Activated gamma-delta T cell treated with anti-CD3 and anti-CD28 coated beads, Interleukin-2, amount 50 U/mL, for 16 hours (primary cell): ENCODE data around the gene B3GALT6.

Experiments
- DNase-seq: peaks from one replicate; pipeline ENCODE4 v3.0.0-alpha.2; 2020; ENCODE audit warnings: low read depth

B3GALT6 gene

DNA sequence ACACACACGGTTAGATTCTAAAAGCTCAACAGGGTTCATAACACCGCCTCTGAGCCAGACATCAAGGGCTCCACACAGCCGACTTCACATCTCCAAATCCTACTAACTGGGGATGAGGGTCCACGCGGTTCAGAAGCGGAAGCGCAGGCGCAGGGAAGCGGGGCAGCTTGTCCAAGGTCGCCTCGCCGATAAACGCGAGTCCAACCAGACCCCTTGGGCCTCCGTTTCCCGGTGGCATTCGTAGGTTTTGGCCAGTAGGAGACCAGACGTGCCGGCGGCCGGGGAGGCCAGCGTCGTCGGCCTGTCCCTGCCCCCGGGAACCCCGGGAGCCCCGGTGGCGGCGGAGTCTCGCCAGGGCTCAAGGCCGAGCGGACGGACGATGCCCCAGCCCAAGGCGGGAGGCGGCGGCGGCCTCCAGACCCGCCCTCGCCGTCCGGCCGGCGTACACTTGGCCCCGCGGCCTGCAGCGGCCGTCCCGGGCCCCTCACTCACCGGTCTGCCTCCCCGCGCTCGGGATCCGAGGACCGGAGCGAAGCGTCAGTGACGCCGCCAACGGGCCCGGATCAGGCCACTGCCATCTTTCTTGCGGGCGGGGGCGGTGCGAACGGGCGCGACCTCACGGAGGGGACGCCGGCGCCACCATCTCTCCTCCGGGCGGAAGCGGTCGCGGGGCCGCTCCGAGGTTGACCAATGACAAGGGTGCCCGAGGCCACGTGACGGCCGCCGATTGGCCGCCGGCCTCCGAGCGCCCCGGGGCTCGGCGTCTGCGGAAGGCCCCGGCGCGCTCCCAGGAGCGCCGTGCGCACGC is 433 bp upstream of the B3GALT6 start, which contains the start of gene SDF4:
Gene SDF4 (minus strand): TSS at position 602 of the 808 bp plus-strand sequence. CDS start 3,229 bp downstream, outside the sequence.
- peak; percentile 94 for DNase-seq

DNA sequence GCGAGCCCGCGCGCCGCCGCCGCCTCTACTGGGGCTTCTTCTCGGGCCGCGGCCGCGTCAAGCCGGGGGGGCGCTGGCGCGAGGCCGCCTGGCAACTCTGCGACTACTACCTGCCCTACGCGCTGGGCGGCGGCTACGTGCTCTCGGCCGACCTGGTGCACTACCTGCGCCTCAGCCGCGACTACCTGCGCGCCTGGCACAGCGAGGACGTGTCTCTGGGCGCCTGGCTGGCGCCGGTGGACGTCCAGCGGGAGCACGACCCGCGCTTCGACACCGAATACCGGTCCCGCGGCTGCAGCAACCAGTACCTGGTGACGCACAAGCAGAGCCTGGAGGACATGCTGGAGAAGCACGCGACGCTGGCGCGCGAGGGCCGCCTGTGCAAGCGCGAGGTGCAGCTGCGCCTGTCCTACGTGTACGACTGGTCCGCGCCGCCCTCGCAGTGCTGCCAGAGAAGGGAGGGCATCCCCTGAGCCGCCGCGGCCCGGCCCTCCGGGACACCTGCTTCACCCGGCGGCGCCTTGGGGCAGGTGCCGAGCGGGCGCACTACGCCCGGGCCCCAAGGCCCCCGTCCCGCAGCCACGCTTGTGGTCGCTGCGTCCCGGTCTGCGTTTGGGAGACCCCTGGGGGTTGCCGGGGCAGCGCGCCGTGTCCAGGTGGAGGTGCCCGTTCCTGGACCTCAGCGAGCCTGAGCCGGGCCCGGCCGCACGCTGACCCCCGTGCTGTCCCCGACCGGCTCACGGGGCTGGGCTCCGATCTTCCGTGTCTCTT is 944 bp downstream of the B3GALT6 start:
- DNase-seq = no peak

GRCh38 chr1:1233567-1233892 is 1.5 kb downstream of the B3GALT6 start:
- no peak for DNase-seq

DNA sequence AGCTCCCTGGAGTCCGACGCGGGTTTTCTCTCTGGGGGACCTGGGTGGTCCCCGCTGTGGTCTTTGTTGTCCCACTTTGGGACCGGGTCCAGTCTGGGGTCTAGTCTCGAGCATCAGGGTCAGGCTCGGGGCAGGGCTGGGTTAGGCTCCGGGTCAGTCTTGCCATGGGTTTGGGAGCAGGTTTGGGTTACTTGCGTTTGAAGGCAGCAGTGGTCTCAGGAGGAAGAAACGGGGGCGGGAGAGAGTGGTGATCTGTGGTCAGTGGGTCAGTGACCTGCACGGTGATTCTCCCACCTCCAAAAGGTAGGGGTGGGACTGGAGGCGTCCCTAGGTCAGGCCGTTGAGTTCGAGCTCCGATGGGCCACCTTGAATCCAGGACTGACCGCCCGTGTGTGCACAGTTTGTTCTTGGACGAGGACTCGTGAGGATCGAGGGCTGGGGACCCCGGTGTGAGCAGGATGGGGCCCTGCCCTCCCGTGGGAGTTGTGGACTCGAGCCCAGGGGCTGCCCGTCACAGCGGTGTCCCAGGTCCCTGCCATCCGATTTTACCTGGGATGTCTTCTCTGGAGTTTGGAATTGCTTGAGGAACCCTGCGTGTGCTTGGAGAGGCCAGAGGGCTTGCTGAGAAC is 2.3 kb downstream of the B3GALT6 start:
- no peak for DNase-seq

- DNase-seq = no peak
Observed at GRCh38 chr1:1235016-1235744, 3.1 kb downstream of the B3GALT6 start.

GRCh38 chr1:1236176-1236763 is 4.2 kb downstream of the B3GALT6 start:
- DNase-seq = no peak

DNA sequence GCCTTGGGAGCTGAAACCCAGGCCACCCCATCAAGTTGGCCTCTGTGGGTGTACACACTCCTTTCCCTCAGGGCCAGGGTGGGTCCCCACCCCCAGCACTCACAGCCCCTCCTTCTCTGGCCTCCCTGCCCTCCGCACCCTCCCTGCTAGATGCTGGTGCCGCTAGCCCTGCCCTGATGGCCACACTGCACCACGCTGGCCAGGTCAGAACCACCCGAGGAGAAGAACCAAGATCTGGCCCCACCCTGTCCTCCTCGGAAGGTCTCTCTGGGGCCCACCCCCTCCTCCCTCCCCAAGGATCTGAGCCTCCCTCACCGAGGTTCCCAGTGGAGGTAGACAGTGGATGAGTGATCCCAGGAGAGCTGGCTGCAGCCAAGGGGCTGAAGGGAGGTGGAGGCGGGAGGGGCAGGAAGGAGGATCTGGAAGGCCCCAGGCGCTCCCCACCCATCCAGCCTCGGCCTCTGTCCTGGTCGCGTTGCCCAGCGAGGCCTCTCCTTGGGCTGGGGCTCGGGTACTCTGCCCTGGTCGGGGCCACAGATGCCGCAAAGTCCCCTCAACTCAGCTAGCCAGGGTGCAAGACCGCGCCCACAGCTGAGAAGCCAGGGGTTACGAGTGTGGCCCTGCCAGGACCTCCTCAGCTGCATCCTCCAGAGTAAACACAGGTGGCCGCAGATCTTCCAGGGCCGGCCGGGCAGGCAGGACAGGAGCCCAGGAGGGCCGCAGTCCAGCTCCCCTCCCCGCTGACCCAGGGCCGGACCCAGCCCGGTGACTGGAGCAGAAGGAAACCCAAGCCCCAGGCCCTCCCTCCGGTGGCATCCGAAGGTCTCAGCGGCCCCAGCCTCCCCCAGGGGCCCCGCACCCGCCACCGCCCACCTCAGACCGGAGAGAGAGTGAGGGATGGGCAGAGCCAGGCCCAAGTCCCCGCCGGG is 5.2 kb downstream of the B3GALT6 start:
- DNase-seq = no peak

DNA sequence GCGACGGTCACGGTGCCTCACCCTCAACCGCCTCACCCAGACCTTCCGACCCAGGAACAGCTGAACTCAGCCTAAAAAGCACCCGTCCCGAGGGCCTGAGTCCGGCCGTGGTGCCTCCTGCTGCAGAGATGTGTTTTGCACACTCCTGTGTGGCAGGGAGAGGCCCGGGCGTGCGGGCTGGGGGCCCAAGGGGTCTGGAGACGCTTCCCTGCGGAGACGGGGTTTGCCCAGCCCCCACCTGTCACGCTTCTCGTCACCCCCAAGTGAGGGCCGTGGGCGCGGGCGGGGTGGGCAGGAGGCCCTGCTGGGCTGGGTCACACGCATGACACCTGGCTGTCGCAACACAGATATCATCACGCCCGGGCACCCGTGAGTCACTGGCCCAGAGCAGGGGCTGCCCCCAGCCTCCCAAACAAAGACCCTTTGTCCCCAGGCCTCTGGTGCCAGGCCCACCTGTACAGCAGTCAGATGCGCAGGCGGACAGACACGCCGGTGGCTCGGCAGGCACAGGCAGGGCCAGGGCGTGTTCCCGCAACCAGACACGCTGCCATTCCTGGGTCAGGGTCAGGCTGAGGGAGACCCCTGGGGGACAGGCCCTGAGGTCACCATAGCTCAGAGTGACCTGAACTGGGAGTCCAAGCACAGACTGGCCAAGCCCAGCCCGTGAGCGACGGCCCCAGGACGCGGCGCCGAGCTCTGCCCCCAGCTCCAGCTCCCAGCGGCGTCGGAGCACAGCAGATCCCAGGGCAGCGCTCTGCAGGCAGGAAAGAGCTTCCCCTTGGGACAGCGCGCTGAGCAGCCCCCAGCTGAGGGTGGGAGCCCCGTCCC is 6.1 kb downstream of the B3GALT6 start:
- no peak for DNase-seq

DNA sequence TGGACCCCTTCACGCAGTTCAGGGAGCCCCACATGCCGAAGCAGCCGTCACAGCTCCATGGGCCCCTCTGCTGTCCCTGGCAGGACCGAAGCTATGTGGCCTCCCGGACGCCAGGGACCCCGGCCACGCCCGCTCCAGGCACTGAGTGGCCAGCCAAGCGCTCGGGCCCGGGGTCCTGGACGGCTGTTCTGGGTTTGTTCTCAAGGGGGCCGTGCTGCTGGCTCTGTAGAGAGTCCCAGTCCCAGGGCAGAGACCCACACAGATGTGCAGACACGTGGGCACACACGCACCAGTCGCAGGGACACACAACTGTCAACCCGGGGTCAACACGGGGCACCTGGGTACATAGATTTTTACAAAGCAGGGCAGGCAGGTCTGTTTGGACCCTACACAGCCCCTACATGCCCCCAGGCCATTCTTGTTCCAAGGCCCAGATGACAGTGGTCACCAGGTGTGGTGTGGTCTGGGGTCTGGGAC is 6.7 kb downstream of the B3GALT6 start:
- DNase-seq = no peak

GRCh38 chr1:1239227-1239613 is 7.2 kb downstream of the B3GALT6 start:
- no peak for DNase-seq

DNA sequence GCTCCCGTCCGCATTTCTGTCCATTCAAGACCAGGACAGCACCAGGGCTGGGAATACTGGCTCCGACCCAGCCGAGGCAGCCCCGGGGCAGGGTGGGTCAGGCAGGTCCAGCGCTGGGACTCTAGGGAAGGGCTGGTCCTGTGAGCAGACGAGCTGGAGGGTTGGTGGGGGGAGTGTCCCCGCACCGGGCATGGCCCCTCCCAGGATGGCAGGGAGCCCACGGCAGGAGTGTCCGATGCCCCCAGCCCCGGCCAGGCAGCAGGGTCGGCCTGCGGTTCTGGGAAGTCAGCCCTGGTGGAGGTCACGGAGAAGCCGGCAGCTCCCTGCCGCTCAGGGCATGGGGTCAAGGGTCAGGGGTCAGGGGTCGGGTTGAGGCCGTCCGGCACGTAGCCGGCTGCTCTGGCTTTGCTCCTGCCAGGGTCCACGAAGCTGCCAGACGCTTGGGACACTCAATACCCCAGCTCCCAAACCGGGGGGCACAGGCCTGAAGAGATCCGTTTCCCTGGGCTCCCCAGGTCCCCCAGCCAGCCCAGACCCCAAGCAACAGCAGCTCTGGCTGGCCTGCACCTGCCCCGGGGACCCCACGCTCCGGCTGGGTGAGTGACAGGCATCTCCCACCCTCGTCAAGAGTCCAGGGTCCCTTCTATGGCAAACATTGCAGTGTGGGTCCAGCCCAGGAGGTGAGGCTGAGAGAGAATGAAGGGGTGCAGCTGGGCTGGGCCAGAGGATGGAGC is 7.7 kb downstream of the B3GALT6 start:
- no peak for DNase-seq

DNA sequence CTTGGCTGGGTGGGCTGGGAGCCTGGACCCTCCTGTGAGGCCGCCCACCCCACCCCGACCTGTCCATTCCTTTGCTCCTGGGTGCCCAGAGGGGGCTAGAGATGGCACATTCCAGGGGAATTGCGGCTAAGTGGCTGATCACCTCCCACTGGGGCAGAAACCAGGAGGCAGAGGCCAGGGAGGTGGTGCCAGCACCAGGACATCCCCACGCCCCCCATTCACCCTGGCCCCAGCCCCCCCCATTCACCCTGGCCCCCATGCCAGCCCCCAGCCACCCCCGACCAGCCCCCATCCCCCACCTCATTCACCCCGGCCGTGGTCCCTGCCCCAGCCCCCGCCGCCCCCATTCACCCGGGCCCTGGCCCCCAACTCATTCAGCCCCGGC is 8.3 kb downstream of the B3GALT6 start:
- DNase-seq = no peak

DNA sequence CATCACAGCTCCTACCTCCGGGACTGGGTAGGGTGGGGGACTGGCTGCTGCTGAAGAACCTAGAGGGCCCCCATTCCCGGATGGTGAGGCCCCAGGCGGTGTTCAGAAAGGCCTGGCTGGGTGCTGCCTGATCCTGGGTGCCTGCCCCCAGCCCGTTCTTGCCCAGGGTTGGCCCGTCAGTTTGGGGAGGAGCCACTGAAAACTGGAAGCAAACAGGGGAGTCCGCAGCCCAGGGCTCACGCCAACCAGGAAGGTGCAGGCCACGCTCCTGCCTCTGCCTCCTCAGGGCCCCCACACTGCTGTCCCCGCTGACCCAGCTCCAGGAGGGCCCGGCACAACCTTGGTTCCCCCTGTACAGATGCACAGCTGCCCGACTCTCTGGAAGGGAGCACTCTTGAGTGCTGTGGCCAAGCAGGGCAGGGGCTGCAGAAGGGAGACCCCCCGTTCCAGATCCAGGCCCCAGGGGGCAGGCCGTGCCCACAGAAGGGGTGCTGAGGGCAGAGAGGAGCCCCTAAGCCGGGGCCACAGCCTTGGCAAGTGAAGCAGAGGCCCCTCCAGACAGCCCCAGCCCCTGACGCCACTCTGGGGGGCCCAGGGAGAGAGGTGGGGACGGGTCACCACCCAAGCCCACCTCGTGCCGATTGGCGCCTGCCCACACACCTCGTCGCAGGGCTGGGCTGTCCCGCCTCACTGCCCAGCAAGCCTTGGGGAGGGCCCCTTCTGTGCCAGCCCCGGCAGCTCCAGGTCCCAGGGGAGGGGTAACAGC is 9.0 kb downstream of the B3GALT6 start:
- DNase-seq = no peak

DNA sequence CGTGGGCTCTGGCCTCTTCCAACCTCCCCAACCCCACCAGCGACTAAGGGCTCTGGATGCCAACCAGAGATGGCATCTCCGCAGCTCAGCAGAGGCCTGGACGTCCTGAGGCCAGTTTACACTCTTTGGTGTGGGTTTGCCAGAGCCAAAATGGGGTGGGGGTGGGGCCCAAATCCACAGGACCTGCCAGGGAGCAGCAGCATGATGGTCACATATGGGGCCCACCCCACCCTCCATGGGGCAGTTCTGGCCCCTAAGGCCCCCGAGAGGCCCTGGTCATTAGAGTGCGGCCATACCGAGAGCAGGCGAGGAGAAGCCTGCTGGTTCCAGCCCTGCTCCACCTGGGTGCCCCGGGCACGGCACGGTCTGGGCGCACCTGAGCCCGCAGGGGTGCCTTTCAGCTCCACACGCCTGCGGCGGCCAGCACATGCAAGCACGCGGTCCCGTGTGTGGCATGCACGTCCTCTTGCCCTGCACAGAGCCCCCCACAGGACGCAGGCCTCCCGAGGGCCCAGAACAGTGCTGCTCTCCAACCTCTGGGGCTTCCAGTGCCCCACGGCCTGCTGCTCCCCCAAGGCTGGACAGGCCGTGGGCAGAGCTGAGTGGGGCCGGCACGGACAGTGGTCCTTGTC is 9.7 kb downstream of the B3GALT6 start:
- no peak for DNase-seq

GRCh38 chr1:1242461-1243265 is 10.6 kb downstream of the B3GALT6 start:
- DNase-seq = no peak

DNA sequence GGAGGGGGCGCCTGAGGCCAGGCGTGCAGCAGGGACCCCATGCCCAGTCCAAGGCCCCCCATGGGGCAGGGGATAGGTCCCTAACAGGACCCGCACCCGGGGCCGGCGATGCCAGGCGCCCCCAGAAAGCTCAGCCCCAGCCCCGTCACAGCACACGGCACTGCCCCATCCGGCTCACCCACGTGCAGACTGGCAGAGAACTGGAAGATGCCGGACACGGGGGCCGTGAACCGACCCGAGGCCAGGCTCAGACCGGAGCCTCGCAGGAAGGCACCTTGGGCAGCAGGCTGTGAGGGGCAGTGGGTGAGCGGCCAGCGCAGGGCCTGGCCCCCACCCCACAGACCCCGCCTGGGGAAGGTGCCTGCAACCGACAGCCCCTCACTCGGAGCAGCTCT is 11.2 kb downstream of the B3GALT6 start:
- DNase-seq = no peak

DNA sequence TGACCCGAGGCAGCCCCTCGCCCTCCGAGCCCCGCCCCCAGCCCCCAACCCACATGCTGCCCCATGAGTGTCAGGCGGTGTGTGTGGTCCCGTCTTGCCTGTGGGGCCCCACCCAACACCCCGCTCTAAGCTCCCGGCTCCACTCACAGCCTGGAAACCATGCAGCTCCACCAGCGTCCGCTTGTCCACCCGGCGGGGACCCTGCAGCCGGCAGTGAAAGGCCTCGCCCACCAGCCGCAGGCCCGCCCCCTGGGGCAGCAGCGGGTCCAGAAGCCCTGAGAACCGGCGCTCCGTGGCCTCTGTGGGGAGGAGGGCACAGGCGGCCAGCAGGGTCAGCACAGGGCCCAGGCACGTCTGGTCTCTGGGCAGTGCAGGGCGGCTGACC is 11.8 kb downstream of the B3GALT6 start:
- no peak for DNase-seq
